Endothelial cell (in vitro differentiated cells): ENCODE data around the gene MLF2. TPM values are rescaled to one million over a fixed set of nuclear protein-coding genes. Genes with fewer than 3 reads are reported as not detected.

Experiments used
- DNase-seq: peaks from one replicate; pipeline ENCODE4 v3.0.0; 2021; ENCODE audit warnings: low spot score
- H3K27ac Mint-ChIP-seq: one replicate; pipeline ENCODE4 v1.8.0; 2021; ENCODE audit warnings: mixed read lengths, inconsistent platforms; ENCODE audit not compliant: unreplicated experiment
- H3K27me3 Mint-ChIP-seq: one replicate; pipeline ENCODE4 v1.8.0; 2021; ENCODE audit warnings: mild to moderate bottlenecking, moderate library complexity, mixed read lengths, inconsistent platforms; ENCODE audit not compliant: unreplicated experiment
- H3K36me3 Mint-ChIP-seq: one replicate; pipeline ENCODE4 v1.8.0; 2021; ENCODE audit warnings: mild to moderate bottlenecking, low read depth, mixed read lengths, inconsistent platforms; ENCODE audit not compliant: unreplicated experiment
- H3K4me1 Mint-ChIP-seq: one replicate; pipeline ENCODE4 v1.8.0; 2021; ENCODE audit warnings: mild to moderate bottlenecking, mixed read lengths, inconsistent platforms; ENCODE audit not compliant: unreplicated experiment
- H3K4me3 Mint-ChIP-seq: one replicate; pipeline ENCODE4 v1.8.0; 2021; ENCODE audit warnings: mild to moderate bottlenecking, mixed read lengths, inconsistent platforms; ENCODE audit not compliant: unreplicated experiment
- H3K9me3 Mint-ChIP-seq: one replicate; pipeline ENCODE4 v1.8.0; 2021; ENCODE audit warnings: mixed read lengths, inconsistent platforms; ENCODE audit not compliant: unreplicated experiment
- total RNA-seq: library from RNA; stranded (reverse); fragmentation: NEBNext Ultra II Directional; extraction: Animal tissue kit (Norgen Biotek cat#: 25700); gene quantifications from one replicate; pipeline ENCODE4 v1.2.1, GENCODE V29; 2021; ENCODE audit not compliant: unreplicated experiment
- TF ChIP-seq, protein P1 (sequence below): fragments of 200-600 bp; sonication (generic); IDR thresholded peaks from one replicate; pipeline ENCODE4 v1.5.0; 2021; ENCODE audit warnings: antibody characterized with exemption; ENCODE audit not compliant: unreplicated experiment

MLF2 gene
- total RNA-seq, 1 donor from 2014 or later: 118 TPM

DNA sequence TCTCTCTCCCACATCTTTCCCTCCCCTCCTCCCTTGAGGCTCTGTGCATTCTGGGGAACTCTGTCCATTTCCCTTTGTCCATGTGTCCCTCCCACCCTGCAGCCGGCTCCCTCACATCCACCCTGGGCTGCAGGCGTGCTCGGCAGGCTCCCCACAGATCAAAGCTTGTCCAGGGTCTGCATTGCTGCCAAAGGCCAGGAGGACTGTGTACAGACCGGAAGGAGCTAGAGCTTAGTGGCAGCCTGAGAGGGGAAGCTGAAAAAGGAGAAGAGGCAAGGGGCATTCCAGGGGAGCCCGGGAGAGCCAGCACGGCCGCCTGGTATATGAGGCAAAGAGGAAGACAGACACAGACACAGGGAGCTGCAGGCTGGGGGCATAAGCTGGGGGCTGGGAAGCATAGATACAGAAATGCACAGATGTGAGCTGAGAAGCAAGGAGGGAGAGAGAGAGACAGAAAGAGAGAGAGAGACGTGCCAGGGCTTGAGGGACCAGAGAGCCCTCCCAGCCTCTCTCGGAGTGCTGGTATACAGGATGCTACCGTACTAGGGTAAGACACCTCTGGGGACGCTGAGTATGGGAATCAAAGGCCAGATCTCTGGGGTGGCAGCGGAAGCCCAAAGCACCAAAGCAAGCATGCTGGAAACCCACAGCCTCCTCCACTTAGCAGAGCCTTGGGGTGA, 39.7 kb upstream of the MLF2 start:
- H3K27ac Mint-ChIP-seq: no peak overlapping the region
- no peak overlapping the region for H3K4me3 Mint-ChIP-seq
- H3K4me1 Mint-ChIP-seq: peaks cover 29% of the 10 kb centered on the region
- peaks cover 4% of the 10 kb centered on the region for H3K27me3 Mint-ChIP-seq
- no peaks in the 10 kb centered on the region for H3K9me3 Mint-ChIP-seq
- DNase-seq: no peak
- peaks cover 4% of the 10 kb centered on the region for H3K36me3 Mint-ChIP-seq
- TF ChIP-seq, protein P1, sequence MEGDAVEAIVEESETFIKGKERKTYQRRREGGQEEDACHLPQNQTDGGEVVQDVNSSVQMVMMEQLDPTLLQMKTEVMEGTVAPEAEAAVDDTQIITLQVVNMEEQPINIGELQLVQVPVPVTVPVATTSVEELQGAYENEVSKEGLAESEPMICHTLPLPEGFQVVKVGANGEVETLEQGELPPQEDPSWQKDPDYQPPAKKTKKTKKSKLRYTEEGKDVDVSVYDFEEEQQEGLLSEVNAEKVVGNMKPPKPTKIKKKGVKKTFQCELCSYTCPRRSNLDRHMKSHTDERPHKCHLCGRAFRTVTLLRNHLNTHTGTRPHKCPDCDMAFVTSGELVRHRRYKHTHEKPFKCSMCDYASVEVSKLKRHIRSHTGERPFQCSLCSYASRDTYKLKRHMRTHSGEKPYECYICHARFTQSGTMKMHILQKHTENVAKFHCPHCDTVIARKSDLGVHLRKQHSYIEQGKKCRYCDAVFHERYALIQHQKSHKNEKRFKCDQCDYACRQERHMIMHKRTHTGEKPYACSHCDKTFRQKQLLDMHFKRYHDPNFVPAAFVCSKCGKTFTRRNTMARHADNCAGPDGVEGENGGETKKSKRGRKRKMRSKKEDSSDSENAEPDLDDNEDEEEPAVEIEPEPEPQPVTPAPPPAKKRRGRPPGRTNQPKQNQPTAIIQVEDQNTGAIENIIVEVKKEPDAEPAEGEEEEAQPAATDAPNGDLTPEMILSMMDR: no peak

DNA sequence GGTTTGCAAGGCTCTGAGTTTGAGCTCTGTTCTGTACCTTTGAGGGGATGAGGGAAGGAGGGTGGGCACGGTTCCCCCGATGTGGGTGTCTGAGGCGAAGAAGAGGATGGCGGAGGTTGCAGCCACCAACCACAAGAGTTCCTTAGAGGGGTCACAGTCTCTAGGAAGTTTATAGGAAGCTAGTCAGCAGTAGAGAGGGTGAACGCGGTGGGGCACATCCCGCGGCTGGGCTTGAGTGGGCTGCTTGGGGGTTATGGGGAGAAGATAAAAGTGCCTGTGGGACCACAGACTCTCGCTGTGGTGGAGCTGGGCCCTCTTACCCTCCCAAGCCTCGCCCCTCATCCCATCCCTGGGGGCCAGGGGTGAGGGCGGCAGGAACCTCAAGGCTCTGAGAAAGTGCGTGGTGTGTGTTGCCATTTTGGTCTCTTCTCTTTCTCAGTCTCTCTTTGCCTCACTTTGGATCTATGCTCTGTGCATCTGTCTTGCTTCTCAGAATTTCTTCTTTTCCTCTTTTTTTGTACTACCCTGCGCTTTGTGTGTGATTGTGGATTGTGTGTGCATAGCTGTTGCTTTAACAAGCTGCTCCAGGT, 39.1 kb upstream of the MLF2 start:
- Mint-ChIP-seq H3K36me3 (peaks cover 4% of the 10 kb centered on the region), H3K4me1 (peaks cover 31% of the 10 kb centered on the region), H3K4me3 (no peak overlapping the region), H3K27ac (no peak overlapping the region), H3K9me3 (no peaks in the 10 kb centered on the region), H3K27me3 (peaks cover 4% of the 10 kb centered on the region)
- TF ChIP-seq, protein P1: no peak
- DNase-seq: no peak

DNA sequence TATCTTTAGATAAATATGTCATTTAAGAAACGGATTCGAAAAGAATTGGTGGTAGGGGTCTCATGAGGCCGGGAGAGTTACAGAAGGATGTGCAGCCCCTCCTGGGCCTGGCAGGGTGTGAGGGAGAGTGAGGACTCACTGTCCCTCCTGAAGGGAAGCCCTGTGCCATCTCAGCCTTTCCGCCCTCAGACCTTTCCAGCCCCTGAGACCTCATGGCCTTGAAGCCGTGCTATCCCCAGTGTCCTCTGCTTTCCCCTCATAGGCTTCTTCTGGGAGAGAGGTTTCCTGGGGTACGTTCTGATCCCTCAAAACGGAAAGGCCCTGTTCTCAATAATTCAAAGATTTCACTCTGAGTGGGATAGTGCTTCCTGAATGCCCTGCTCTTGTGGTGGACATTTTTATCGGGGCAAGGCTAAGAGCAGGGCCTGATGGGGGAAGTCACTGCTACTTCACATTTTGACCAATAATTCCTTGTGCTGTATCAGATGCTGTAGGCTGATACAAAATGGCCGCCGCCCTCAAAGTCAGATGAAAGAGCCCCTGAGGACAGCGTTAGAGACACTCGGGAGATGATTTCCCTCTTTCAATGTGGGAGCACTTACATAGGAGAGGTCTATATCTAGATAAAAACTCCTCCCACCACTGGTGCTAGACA, 37.7 kb upstream of the MLF2 start:
- no peaks in the 10 kb centered on the region for H3K9me3 Mint-ChIP-seq
- peaks cover 2% of the 10 kb centered on the region for H3K27me3 Mint-ChIP-seq
- H3K36me3 Mint-ChIP-seq: peaks cover 4% of the 10 kb centered on the region
- H3K4me1 Mint-ChIP-seq: peaks cover 39% of the 10 kb centered on the region
- DNase-seq: no peak
- TF ChIP-seq, protein P1: no peak
- no peak overlapping the region for H3K4me3 Mint-ChIP-seq
- H3K27ac Mint-ChIP-seq: no peak overlapping the region

DNA sequence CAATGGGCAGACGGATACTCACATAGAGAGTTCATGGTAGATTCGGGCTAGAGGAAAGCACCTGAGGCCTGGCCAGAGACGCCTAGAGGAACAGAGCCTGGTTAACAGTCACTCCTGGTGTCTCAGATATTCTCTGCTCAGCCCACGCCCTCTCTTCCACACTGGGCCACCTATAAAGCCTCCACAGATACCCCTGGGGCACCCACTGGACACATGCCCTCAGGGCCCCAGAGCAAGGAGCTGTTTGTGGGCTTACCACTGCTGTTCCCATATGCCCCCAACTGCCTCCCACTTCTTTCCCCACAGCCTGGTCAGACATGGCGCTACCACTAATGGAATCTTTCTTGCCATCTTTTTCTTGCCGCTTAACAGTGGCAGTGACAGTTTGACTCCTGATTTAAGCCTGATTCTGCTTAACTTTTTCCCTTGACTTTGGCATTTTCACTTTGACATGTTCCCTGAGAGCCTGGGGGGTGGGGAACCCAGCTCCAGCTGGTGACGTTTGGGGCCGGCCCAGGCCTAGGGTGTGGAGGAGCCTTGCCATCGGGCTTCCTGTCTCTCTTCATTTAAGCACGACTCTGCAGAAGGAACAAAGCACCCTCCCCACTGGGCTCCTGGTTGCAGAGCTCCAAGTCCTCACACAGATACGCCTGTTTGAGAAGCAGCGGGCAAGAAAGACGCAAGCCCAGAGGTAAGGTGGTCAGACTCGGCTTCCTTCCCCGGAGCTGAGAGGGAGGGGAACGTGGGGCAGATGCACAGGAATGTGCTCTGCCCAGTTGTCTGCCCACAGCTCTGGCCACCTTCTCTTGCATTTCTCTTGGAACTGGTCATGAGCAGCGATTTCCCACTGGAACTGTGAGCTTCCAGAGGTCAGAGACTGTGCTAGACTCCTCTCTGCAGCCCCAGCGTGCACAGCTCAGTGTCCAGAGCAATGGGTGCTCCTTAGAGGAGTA, 36.3 kb upstream of the MLF2 start, which contains the start of gene CD4:
Gene CD4, plus strand, starts transcription at position 557 of the 953 bp plus-strand sequence. CDS start 10,611 bp downstream, outside the sequence.
- peak within 1 kb of the TSS; percentile 77 for H3K27ac Mint-ChIP-seq
- H3K27me3 Mint-ChIP-seq: peaks cover 2% of the 10 kb centered on the region
- TF ChIP-seq, protein P1: no peak
- H3K4me3 Mint-ChIP-seq: no peak within 1 kb of the TSS
- H3K9me3 Mint-ChIP-seq: no peaks in the 10 kb centered on the region
- H3K4me1 Mint-ChIP-seq: peaks cover 52% of the 10 kb centered on the region
- no peak for DNase-seq
- H3K36me3 Mint-ChIP-seq: peaks cover 4% of the 10 kb centered on the region
